HepG2 (cell line): Measurements from ENCODE around the gene MRPL50. TPM values are rescaled to one million over a fixed set of nuclear protein-coding genes. Genes with fewer than 3 reads are reported as not detected.

Experiments used
- ATAC-seq: fragments of 200-7000 bp; cut with Tn5 transposase; 3 replicates; pipeline ENCODE4 v1.9.1; 2020; ENCODE audit warnings: mild to moderate bottlenecking, moderate library complexity
- BruUV-seq: library from RNA; stranded (reverse); fragments of 400-500 nt; replicated peaks from 2 replicates; lab custom pipeline; 2021; lab: Mats Ljungman, UMichigan
- CTCF ChIA-PET: fragments of 300-600 bp; formaldehyde crosslinking; extraction: SDS; loops from one replicate; lab custom pipeline; 2021; ENCODE audit warnings: low total read pairs, inconsistent platforms, low intra/inter-chr PET ratio; lab: Yijun Ruan, JAX
- POLR2A ChIA-PET: fragments of 350-600 bp; sonication (Branson Sonifier 250); formaldehyde crosslinking; loops from one replicate; lab custom pipeline; 2020; ENCODE audit warnings: antibody characterized with exemption, inconsistent platforms; lab: Yijun Ruan, JAX
- DNase-seq: peaks from one replicate; pipeline ENCODE4 v3.0.0-alpha.2; 2015; ENCODE audit warnings: low spot score
- FAIRE-seq: peaks from 3 replicates; lab custom pipeline; 2011; peaks lifted over from hg19 to GRCh38; lab: Jason Lieb, UNC
- H2AFZ ChIP-seq: one replicate; pipeline ENCODE4 v1.6.1; 2011; ENCODE audit warnings: low read length, inconsistent platforms
- H3K27ac ChIP-seq: fragments of 300-600 bp; 3 replicates; pipeline ENCODE4 v1.8.0; 2011; ENCODE audit warnings: mixed run types, mild to moderate bottlenecking, mixed read lengths, low read length, inconsistent platforms; ENCODE audit not compliant: insufficient read depth; ENCODE audit errors: extremely low read length
- H3K27me3 ChIP-seq, 2 experiments: fragments of 200-600 bp in 1 of 2; 2 replicates in 1 of 2; 3 replicates in 1 of 2; pipeline versions ENCODE4 v1.6.0 to v1.8.0; 2011; ENCODE audit warnings: low read length in 2 of 2, mild to moderate bottlenecking in 2 of 2, moderate library complexity in 2 of 2, inconsistent platforms in 1 of 2; ENCODE audit not compliant: insufficient read depth in 2 of 2, control insufficient read depth in 1 of 2
- H3K36me3 ChIP-seq, 2 experiments: fragments of 200-600 bp in 1 of 2; replicated peaks in 1 of 2; 2 replicates in 1 of 2; 3 replicates in 1 of 2; pipeline versions ENCODE4 v1.5.1 to v1.8.0; 2011; ENCODE audit warnings: low read length in 2 of 2, inconsistent platforms in 1 of 2; ENCODE audit not compliant: insufficient read depth in 2 of 2, control insufficient read depth in 1 of 2
- H3K4me1 ChIP-seq: 2 replicates; pipeline ENCODE4 v1.5.1; 2012; ENCODE audit warnings: low read length, inconsistent platforms; ENCODE audit not compliant: insufficient read depth
- H3K4me2 ChIP-seq: 2 replicates; pipeline ENCODE4 v1.6.0; 2011; ENCODE audit warnings: low read depth, low read length, inconsistent platforms
- H3K4me3 ChIP-seq, 3 experiments: fragments of 200-600 bp in 1 of 3; sonication (generic), shearing (Covaris generic) in 1 of 3; replicated peaks in 1 of 3; 2 replicates each; pipeline ENCODE4 v1.5.1; 2011 to 2016; ENCODE audit warnings: low read length in 3 of 3, inconsistent platforms in 2 of 3, low read depth in 2 of 3, mild to moderate bottlenecking in 2 of 3, control low read depth in 1 of 3, mixed read lengths in 1 of 3; ENCODE audit not compliant: insufficient read depth in 1 of 3
- H3K79me2 ChIP-seq: one replicate; pipeline ENCODE4 v1.6.1; 2011; ENCODE audit warnings: low read length, inconsistent platforms; ENCODE audit not compliant: insufficient read depth
- H3K9ac ChIP-seq: 2 replicates; pipeline ENCODE4 v1.6.0; 2011; ENCODE audit warnings: mild to moderate bottlenecking, low read depth, low read length, inconsistent platforms; ENCODE audit not compliant: insufficient read depth
- H3K9me3 ChIP-seq: 2 replicates; pipeline ENCODE4 v1.5.1; 2012; ENCODE audit warnings: mild to moderate bottlenecking, low read length
- H4K20me1 ChIP-seq: 2 replicates; pipeline ENCODE4 v1.6.0; 2011; ENCODE audit warnings: inconsistent platforms, mild to moderate bottlenecking, low read length, moderate library complexity; ENCODE audit not compliant: insufficient read depth
- AGO2 ChIP-seq: fragments of 200-400 bp; formaldehyde crosslinking; optimal IDR thresholded peaks from 2 replicates; pipeline ENCODE3; 2017; ENCODE audit warnings: mild to moderate bottlenecking, low read depth, low read length, moderate library complexity
- KLF11 ChIP-seq: IDR thresholded peaks from 2 replicates; pipeline ENCODE4 v1.6.1; 2016; ENCODE audit warnings: missing compliant biosample characterization
- MAFF ChIP-seq: IDR thresholded peaks from 2 replicates; pipeline ENCODE4 v1.6.1; 2011; ENCODE audit warnings: low read depth, low read length, improper control_type of control experiment
- MAFK ChIP-seq, 2 experiments: IDR thresholded peaks in 1 of 2; conservative IDR thresholded peaks in 1 of 2; 2 replicates each; pipeline ENCODE4 v1.6.1; 2011; ENCODE audit warnings: improper control_type of control experiment in 2 of 2, low read length in 2 of 2
- PAF1 ChIP-seq: IDR thresholded peaks from 2 replicates; pipeline ENCODE4 v1.6.1; 2016; ENCODE audit warnings: missing genetic modification reagents, missing compliant biosample characterization
- PAXIP1 ChIP-seq: sonication (generic); formaldehyde crosslinking; conservative IDR thresholded peaks from 2 replicates; pipeline ENCODE4 v1.4.0; 2020; ENCODE audit warnings: mild to moderate bottlenecking, missing genetic modification reagents, moderate library complexity
- POLR2G ChIP-seq: fragments of 200-400 bp; formaldehyde crosslinking; IDR thresholded peaks from 2 replicates; pipeline ENCODE4 v1.6.1; 2018; ENCODE audit warnings: mild to moderate bottlenecking, low read depth, low read length, moderate library complexity
- RBFOX2 ChIP-seq: fragments of 200-400 bp; formaldehyde crosslinking; IDR thresholded peaks from 2 replicates; pipeline ENCODE4 v1.6.1; 2017; ENCODE audit warnings: low read depth, mild to moderate bottlenecking, low read length
- ZSCAN22 ChIP-seq: sonication (generic); formaldehyde crosslinking; IDR thresholded peaks from 2 replicates; pipeline ENCODE4 v1.4.0; 2020; ENCODE audit warnings: mild to moderate bottlenecking, missing genetic modification reagents
- WGBS: methylation state at CpG from one replicate; pipeline ENCODE4 v1.1.6; 2017; ENCODE audit warnings: low lambda C conversion rate; 5-methylcytosine and 5-hydroxymethylcytosine counted together
- in situ Hi-C: cut with HindIII; loops from 2 replicates; pipeline ENCODE4 v1.10.0; 2017; ENCODE audit warnings: low pct_unique_long_range_greater_than_20kb; ENCODE audit not compliant: extremely low pct_ligation_motif_present
- intact Hi-C: fragments of 100-400 bp; cut with micrococcal nuclease; formaldehyde crosslinking; loops from one replicate; pipeline ENCODE4 v1.10.0; 2022; ENCODE audit not compliant: unreplicated experiment
- polyA plus RNA-seq, 8 experiments: library from polyadenylated mRNA; depleted of rRNA in 3 of 8; stranded (reverse) in 7 of 8; unstranded in 1 of 8; fragments of >200 nt; fragmentation: Illumina TruSeq in 4 of 8; extraction: Trizol in 4 of 8; gene quantifications; 2 replicates each; pipeline versions ENCODE4 v1.2.1 to v1.2.3, GENCODE V29; 2011 to 2016; ENCODE audit warnings: low read depth in 4 of 8, missing spikeins in 1 of 8, mixed read lengths in 1 of 8; ENCODE audit not compliant: insufficient read depth in 1 of 8
- total RNA-seq, 5 experiments: library from RNA; depleted of rRNA; stranded (reverse); fragments of >200 nt; fragmentation: Illumina TruSeq; extraction: Trizol; gene quantifications; 2 replicates each; pipeline ENCODE4 v1.2.3, GENCODE V29; 2016; ENCODE audit warnings: low read depth in 1 of 5
- TF ChIP-seq, protein P1 (sequence below): sonication (generic); formaldehyde crosslinking; IDR thresholded peaks from 2 replicates; pipeline ENCODE4 v1.5.0; 2020; ENCODE audit warnings: missing genetic modification reagents
- TF ChIP-seq, protein P2 (sequence below): sonication (generic); formaldehyde crosslinking; IDR thresholded peaks from 2 replicates; pipeline ENCODE4 v1.4.0; 2020; ENCODE audit warnings: missing genetic modification reagents

Gene MRPL50
- total and polyA plus RNA-seq, 2 of the 13 experiments (the other 11 are each of a cell fraction or from before 2014, with no cell fraction given): 37.1 to 70.0 TPM

DNA sequence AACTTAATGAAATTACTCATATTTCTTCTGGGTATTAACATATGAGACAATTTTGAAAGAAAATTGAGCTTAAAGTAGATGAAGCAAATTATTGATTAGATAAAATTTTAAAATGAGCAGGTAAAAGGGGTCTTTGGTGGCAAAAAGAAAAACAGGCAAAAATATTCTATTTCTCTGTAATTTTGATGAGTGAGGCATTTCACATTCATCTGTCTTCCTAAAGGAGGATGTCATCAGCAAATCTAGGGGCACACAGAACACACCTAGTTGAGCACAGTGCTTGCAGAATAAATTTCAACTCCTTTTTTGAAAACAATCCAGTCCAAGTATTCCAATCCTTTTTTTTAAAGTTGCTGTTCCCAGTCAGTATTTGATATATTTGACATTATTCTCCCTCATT, 16.4 kb upstream of the MRPL50 start:
- no peaks in the 10 kb centered on the region for H3K9me3 ChIP-seq
- ATAC-seq (peak; percentile 7; the same call in 1 of the 3 replicates), DNase-seq (no peak), FAIRE-seq (no peak)
- H3K27ac ChIP-seq: no peak overlapping the region
- in situ Hi-C loops: no loop called here
- H3K4me1 ChIP-seq: peaks cover 44% of the 10 kb centered on the region
- POLR2A ChIA-PET: interaction anchor here (0.9 to 1.5 kb wide), 2 partner anchors 12 to 13 kb away, joined by 3 read pairs; no protein-coding TSS in a partner anchor
- intact Hi-C loops: no loop called here
- TF ChIP-seq MAFK (conservative IDR thresholded peaks at IDR 0.05 in 1 of 2, IDR thresholded peaks at IDR 0.05 in 1 of 2; ENCODE audit: low read length in 2 of 2) (peak; percentile 52 to 80), ZSCAN22 (CRISPR knock-in tag) (no peak), MAFF (peak; percentile 76)
- BruUV-seq: TSS peak; percentile 1
- CTCF ChIA-PET: no interaction called here
- H4K20me1 ChIP-seq: no peaks in the 10 kb centered on the region
- no peak overlapping the region for H3K4me3 ChIP-seq
- H3K4me2 ChIP-seq: no peak overlapping the region
- no peaks in the 10 kb centered on the region for H3K27me3 ChIP-seq
- no peaks in the 10 kb centered on the region for H3K36me3 ChIP-seq
- peaks cover 5% of the 10 kb centered on the region for H3K79me2 ChIP-seq
- no peak overlapping the region for H3K9ac ChIP-seq
- H2AFZ ChIP-seq: no peak overlapping the region

- Histone ChIP-seq H3K9me3 (peaks cover 21% of the 10 kb centered on the region; the same call in 1 of the 2 replicates), H3K36me3 (peaks cover 23 to 52% of the 10 kb centered on the region in 2 experiments), H3K27ac (no peak overlapping the region), H2AFZ (no peak overlapping the region), H3K4me1 (peaks cover 26% of the 10 kb centered on the region), H3K4me2 (no peak overlapping the region), H3K4me3 (no peak overlapping the region), H3K27me3 (no peaks in the 10 kb centered on the region), H3K9ac (no peak overlapping the region), H3K79me2 (peaks cover 5% of the 10 kb centered on the region), H4K20me1 (no peaks in the 10 kb centered on the region)
- DNase-seq (no peak), FAIRE-seq (no peak), ATAC-seq (no peak)
- intact Hi-C loops: no loop called here
- in situ Hi-C loops: no loop called here
- POLR2A ChIA-PET: interaction anchor here (1.0 to 3.1 kb wide), 6 partner anchors 10 to 29 kb away, joined by 3 to 32 read pairs (median 7); partner anchors contain the start of genes MRPL50 and ZNF189
- no TSS peak for BruUV-seq
- WGBS: 98% methylated on average over 4 of the region's 4 CpGs
- CTCF ChIA-PET: no interaction called here
- TF ChIP-seq POLR2G (peak; percentile 50), PAXIP1 (0 out of 2 replicates have a peak, but pooled peaks have one; percentile 14), RBFOX2 (peak; percentile 49), KLF11 (CRISPR knock-in tag) (no peak), PAF1 (CRISPR knock-in tag) (peak; percentile 82; the same call in 1 of the 2 replicates), AGO2 (peak; percentile 38)
- TF ChIP-seq, protein P1, sequence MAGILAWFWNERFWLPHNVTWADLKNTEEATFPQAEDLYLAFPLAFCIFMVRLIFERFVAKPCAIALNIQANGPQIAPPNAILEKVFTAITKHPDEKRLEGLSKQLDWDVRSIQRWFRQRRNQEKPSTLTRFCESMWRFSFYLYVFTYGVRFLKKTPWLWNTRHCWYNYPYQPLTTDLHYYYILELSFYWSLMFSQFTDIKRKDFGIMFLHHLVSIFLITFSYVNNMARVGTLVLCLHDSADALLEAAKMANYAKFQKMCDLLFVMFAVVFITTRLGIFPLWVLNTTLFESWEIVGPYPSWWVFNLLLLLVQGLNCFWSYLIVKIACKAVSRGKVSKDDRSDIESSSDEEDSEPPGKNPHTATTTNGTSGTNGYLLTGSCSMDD (CRISPR knock-in tag): no peak
- TF ChIP-seq, protein P2, sequence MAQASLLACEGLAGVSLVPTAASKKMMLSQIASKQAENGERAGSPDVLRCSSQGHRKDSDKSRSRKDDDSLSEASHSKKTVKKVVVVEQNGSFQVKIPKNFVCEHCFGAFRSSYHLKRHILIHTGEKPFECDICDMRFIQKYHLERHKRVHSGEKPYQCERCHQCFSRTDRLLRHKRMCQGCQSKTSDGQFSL: no peak
These were observed 10.7 kb upstream of the MRPL50 start for GRCh38 chr9:101409079-101409477.
